Psoas muscle (tissue), 8 donors: Measurements from ENCODE around the gene CD247. TPM values are rescaled to one million over a fixed set of nuclear protein-coding genes. Genes with fewer than 3 reads are reported as not detected.

Experiments used
- ATAC-seq, 4 donors: fragments of 200-7000 bp; cut with Tn5 transposase; one replicate each; pipeline ENCODE4 v1.9.1; 2020; ENCODE audit warnings: moderate library complexity in 3 of 4, mild to moderate bottlenecking in 2 of 4
- DNase-seq, 2 donors: peaks; one replicate each; pipeline ENCODE4 v3.0.0-alpha.2; 2020
- H3K27ac ChIP-seq: fragments of 200-600 bp; one replicate; pipeline ENCODE4 v1.8.0; 2022
- H3K27me3 ChIP-seq, 3 donors: fragments of 200-600 bp in 1 of 3; one replicate each; pipeline versions ENCODE4 v1.6.1 to v1.8.0; 2013 to 2022; ENCODE audit warnings: low read length in 2 of 3, mild to moderate bottlenecking in 2 of 3, moderate library complexity in 1 of 3; ENCODE audit not compliant: insufficient read depth in 3 of 3
- H3K36me3 ChIP-seq, 2 donors: fragments of 200-600 bp in 1 of 2; one replicate each; pipeline versions ENCODE4 v1.6.1 to v1.8.0; 2013 to 2022; ENCODE audit warnings: low read depth in 1 of 2, mild to moderate bottlenecking in 1 of 2, moderate library complexity in 1 of 2; ENCODE audit not compliant: insufficient read depth in 1 of 2
- H3K4me1 ChIP-seq: fragments of 200-600 bp; one replicate; pipeline ENCODE4 v1.8.0; 2022
- H3K4me3 ChIP-seq: fragments of 200-600 bp; one replicate; pipeline ENCODE4 v1.8.0; 2022; ENCODE audit warnings: mild to moderate bottlenecking
- H3K9me3 ChIP-seq: fragments of 200-600 bp; one replicate; pipeline ENCODE4 v1.8.0; 2022
- CTCF ChIP-seq: fragments of 200-600 bp; IDR thresholded peaks from one replicate; pipeline ENCODE4 v1.8.0; 2022; ENCODE audit warnings: antibody characterized with exemption
- WGBS, 3 donors: extraction: QIAGEN DNeasy Blood & Tissue Kit; methylation state at CpG; one replicate each; pipeline versions ENCODE4 v1.1.6 to v1.1.7; 2013; 5-methylcytosine and 5-hydroxymethylcytosine counted together
- intact Hi-C, 2 donors: fragments of 100-400 bp; cut with DNase I; formaldehyde crosslinking; loops; one replicate each; pipeline versions ENCODE4 v1.11.0 to v1.14.2; 2022
- polyA plus RNA-seq, 3 donors: library from polyadenylated mRNA; stranded (reverse); fragments of 200-250 nt; gene quantifications; one replicate each; pipeline ENCODE4 v1.2.3, GENCODE V29; 2013
- total RNA-seq, 4 donors: library from RNA; stranded (reverse); fragmentation: NEBNext Ultra II Directional in 2 of 4; extraction: Animal tissue kit (Norgen Biotek cat#: 25700) in 2 of 4; gene quantifications; one replicate each; pipeline versions ENCODE4 v1.2.1 to v1.2.4, GENCODE V29; 2021 to 2023
- donor health status: healthy with polysubstance abuse.
- donor health status: DM: no; HTN: no; CAD: no; lungs with moderate emphysema.
- donor health status: Bipolar disorder and iron deficiency.
- donor health status: healthy.
- donor health status: DM: yes; HTN: yes; CAD: no.
- donor health status: DM: no; HTN: no; CAD: no.
- donor health status: DM: no; HTN: no; CAD: no.
- donor health status: DM: yes; HTN: yes; CAD: no.

Gene CD247
- total and polyA plus RNA-seq, 7 donors: 0.18 to 1.9 (median 0.65) TPM

DNA sequence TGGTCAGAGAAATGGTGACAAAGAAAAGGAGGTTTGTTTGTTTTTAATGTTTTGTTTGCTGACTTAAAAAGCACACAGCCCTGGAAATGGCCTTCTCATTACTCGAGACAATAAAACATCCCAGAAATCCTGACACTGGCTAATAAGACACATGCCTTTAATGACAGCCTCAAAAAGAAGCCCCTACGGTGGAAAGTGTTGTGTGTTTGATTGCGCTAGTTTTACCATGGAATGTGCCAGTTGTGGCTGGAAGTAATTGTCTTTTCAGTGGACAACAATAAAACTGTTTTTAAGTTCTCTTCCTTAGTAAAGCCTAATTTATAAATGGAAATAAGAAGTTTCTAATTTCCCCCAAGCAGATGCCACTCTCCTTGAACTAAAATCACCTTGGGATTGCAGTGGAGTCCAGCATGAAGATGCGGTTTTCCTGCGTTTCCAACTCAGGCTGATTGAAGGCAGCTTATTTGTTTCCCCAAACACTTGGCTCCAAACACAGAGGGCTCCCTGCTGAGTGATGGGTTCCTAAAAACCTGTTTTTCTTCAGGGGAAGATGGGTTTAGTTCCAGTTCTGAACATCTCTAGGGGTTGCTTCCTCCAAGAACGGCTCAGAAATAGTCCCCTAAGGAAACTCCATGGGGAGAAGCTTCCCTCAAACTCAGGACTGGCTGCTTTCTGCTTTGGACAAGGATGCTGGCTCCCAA, 54.3 kb downstream of the CD247 start:
- H3K27me3 ChIP-seq: no peaks in the 10 kb centered on the region
- DNase-seq: no peak
- H3K4me1 ChIP-seq: no peaks in the 10 kb centered on the region
- intact Hi-C loops: no loop called here
- 65 to 76% (median 66%) methylated on average over 6 of the region's 6 CpGs for WGBS, 3 donors
- H3K27ac ChIP-seq: no peak overlapping the region
- H3K9me3 ChIP-seq: no peaks in the 10 kb centered on the region
- ATAC-seq: no peak
- TF ChIP-seq CTCF: no peak
- H3K36me3 ChIP-seq: no peaks in the 10 kb centered on the region
- no peak overlapping the region for H3K4me3 ChIP-seq

GRCh38 chr1:167463080-167463479, 55.2 kb downstream of the CD247 start:
- H3K27ac ChIP-seq: no peak overlapping the region
- H3K36me3 ChIP-seq: no peaks in the 10 kb centered on the region
- H3K4me3 ChIP-seq: no peak overlapping the region
- no peaks in the 10 kb centered on the region for H3K9me3 ChIP-seq
- no peaks in the 10 kb centered on the region for H3K4me1 ChIP-seq
- H3K27me3 ChIP-seq: no peaks in the 10 kb centered on the region
- intact Hi-C loops: no loop called here
- DNase-seq: no peak
- 55 to 71% (median 58%) methylated on average over 4 of the region's 4 CpGs for WGBS, 3 donors
- TF ChIP-seq CTCF: no peak
- ATAC-seq: no peak

GRCh38 chr1:167462341-167462740, 56.0 kb downstream of the CD247 start:
- no peak for ATAC-seq
- no peak for TF ChIP-seq CTCF
- Histone ChIP-seq H3K4me3 (no peak overlapping the region), H3K9me3 (no peaks in the 10 kb centered on the region), H3K36me3 (no peaks in the 10 kb centered on the region), H3K4me1 (no peaks in the 10 kb centered on the region), H3K27me3 (no peaks in the 10 kb centered on the region), H3K27ac (no peak overlapping the region)
- no peak for DNase-seq
- 84 to 93% (median 89%) methylated on average over 8 of the region's 8 CpGs for WGBS, 3 donors
- intact Hi-C loops: no loop called here

DNA sequence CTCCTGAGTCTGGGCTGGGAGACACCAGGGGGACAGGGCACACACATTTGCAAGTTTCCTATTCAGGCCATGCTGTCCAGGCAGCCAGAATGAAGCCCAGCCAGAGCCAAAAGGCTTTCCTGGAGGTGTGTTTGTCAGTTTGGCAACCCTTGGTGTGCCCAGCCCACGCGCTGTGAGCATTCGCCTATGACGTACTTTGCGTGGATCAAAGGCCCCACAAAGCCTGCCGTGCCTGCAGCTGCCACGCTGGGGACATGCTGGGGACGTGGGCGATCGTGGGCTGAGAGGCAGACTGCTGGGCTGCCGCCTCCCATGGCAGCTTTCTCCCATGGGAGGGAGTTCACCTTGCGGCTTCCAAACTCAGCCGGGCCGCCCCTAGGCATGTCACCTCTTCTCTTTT, 57.5 kb downstream of the CD247 start:
- Histone ChIP-seq H3K4me3 (no peak overlapping the region), H3K9me3 (no peaks in the 10 kb centered on the region), H3K27me3 (no peaks in the 10 kb centered on the region), H3K4me1 (no peaks in the 10 kb centered on the region), H3K27ac (no peak overlapping the region), H3K36me3 (no peaks in the 10 kb centered on the region)
- no peak for TF ChIP-seq CTCF
- 85 to 94% (median 89%) methylated on average over 14 of the region's 14 CpGs for WGBS, 3 donors
- no peak for DNase-seq
- intact Hi-C loops: no loop called here
- no peak for ATAC-seq
